ENCODE results near the gene HIPK2. TPM values are rescaled to one million over a fixed set of nuclear protein-coding genes. Genes with fewer than 3 reads are reported as not detected.

The HIPK2 gene
- total and polyA plus RNA-seq, 10 of the 15 experiments (the other 5 are each of a cell fraction or from before 2014, with no cell fraction given): 1.7 to 39.0 (median 9.4) TPM

- no peak for FAIRE-seq
- in situ Hi-C loops (cut with MboI) (no loop called here), intact Hi-C loops (cut with micrococcal nuclease; ENCODE audit: unreplicated experiment) (no loop called here)
- ChIA-PET CTCF (no interaction called here), SMC1A (ENCODE audit: uncharacterized antibody, unreplicated experiment) (no interaction called here), POLR2A (no interaction called here), RAD21 (ENCODE audit: unreplicated experiment) (no interaction called here)
- H3K4me3 ChIP-seq: no peak overlapping the region
- no peaks in the 10 kb centered on the region for H3K9me3 ChIP-seq (replicated peaks; ENCODE audit: control insufficient read depth, insufficient read depth, low read length)
- no TSS peak for BruUV-seq (replicated peaks)
- no peaks in the 10 kb centered on the region for H3K27me3 ChIP-seq (replicated peaks in 1 of 2; ENCODE audit: control insufficient read depth in 2 of 2, insufficient read depth in 2 of 2, low read length in 1 of 2)
- DNase-seq (ENCODE audit: low read depth, low spot score): no peak
- no peak overlapping the region for H3K4me2 ChIP-seq (ENCODE audit: control insufficient read depth, insufficient read depth)
- H2AFZ ChIP-seq (ENCODE audit: control insufficient read depth, low read depth, low read length): no peak overlapping the region
- H3K79me2 ChIP-seq (ENCODE audit: control insufficient read depth, insufficient read depth, low read length): no peaks in the 10 kb centered on the region
- WGBS (ENCODE audit: insufficient coverage, insufficient replicate concordance, low lambda C conversion rate, missing lambda C conversion rate): 96% methylated on average over 11 of the region's 11 CpGs
- no peak for ATAC-seq
- no peaks in the 10 kb centered on the region for H3K4me1 ChIP-seq (ENCODE audit: control insufficient read depth, insufficient read depth, low read length)
- no peak overlapping the region for H3K27ac ChIP-seq (ENCODE audit: control insufficient read depth, insufficient read depth)
- H4K20me1 ChIP-seq (ENCODE audit: control insufficient read depth, insufficient read depth): no peaks in the 10 kb centered on the region
- H3K36me3 ChIP-seq (ENCODE audit: control insufficient read depth in 2 of 2, insufficient read depth in 2 of 2, low read length in 1 of 2): peaks cover 0 to 3% of the 10 kb centered on the region in 2 experiments
- H3K9ac ChIP-seq (ENCODE audit: control insufficient read depth, insufficient read depth, low read length): no peak overlapping the region
- no peak for TF ChIP-seq ZZZ3 (IDR thresholded peaks at IDR 0.05; ENCODE audit: control insufficient read depth, insufficient read length, low read depth)
- TF ChIP-seq BHLHE40 (IDR thresholded peaks at IDR 0.05; ENCODE audit: borderline replicate concordance in 1 of 2, low read depth in 2 of 2, low read length in 1 of 2): no peak
- no peak for TF ChIP-seq MTA2 (IDR thresholded peaks at IDR 0.05; ENCODE audit: low read depth)
- no peak for TF ChIP-seq CREB1 (IDR thresholded peaks at IDR 0.05; ENCODE audit: low read depth)
- TF ChIP-seq CBX5 (IDR thresholded peaks at IDR 0.05; ENCODE audit: low read depth): no peak
- no peak for TF ChIP-seq MEF2B (IDR thresholded peaks at IDR 0.05; ENCODE audit: partially characterized antibody, poor library complexity, severe bottlenecking)
- TF ChIP-seq RELA (IDR thresholded peaks at IDR 0.05; ENCODE audit: borderline replicate concordance, partially characterized antibody): no peak
- no peak for TF ChIP-seq WRNIP1 (IDR thresholded peaks at IDR 0.05; ENCODE audit: borderline replicate concordance, low read depth, low read length)
- no peak for TF ChIP-seq SKIL (IDR thresholded peaks at IDR 0.05; ENCODE audit: low read depth, poor library complexity, severe bottlenecking)
- no peak for TF ChIP-seq MEF2A (IDR thresholded peaks at IDR 0.05; ENCODE audit: insufficient read depth, low read depth, low read length)
- no peak for TF ChIP-seq LARP7 (IDR thresholded peaks at IDR 0.05)
- no peak for TF ChIP-seq EZH2 (IDR thresholded peaks at IDR 0.05; ENCODE audit: borderline replicate concordance, control insufficient read depth, low read depth, low read length)
- no peak for TF ChIP-seq KLF5 (IDR thresholded peaks at IDR 0.05; ENCODE audit: partially characterized antibody)
- TF ChIP-seq IKZF2 (IDR thresholded peaks at IDR 0.05): no peak
- TF ChIP-seq ZNF274 (IDR thresholded peaks at IDR 0.05; ENCODE audit: insufficient read depth, insufficient read length): no peak
- TF ChIP-seq ESRRA (IDR thresholded peaks at IDR 0.05; ENCODE audit: low read length): no peak
- no peak for TF ChIP-seq CHD2 (IDR thresholded peaks at IDR 0.05; ENCODE audit: borderline replicate concordance, low read depth, low read length)
Observed at GRCh38 chr7:139576179-139576973, 201.4 kb downstream of the HIPK2 start.

Measured in GM12878 (cell line).